Measurements from ENCODE around the gene GABBR2. TPM values are rescaled to one million over a fixed set of nuclear protein-coding genes. Genes with fewer than 3 reads are reported as not detected.

The GABBR2 gene
- total and polyA plus RNA-seq, 9 of the 15 experiments (the other 6 are each of a cell fraction or from before 2014, with no cell fraction given): 0.15 to 1.9 (median 0.32) TPM

- no peak for TF ChIP-seq ZNF143 (CRISPR knock-in tag; IDR thresholded peaks at IDR 0.05)
- TF ChIP-seq HNRNPUL1 (IDR thresholded peaks at IDR 0.05; ENCODE audit: low read length): no peak
- TF ChIP-seq CREM (IDR thresholded peaks at IDR 0.05; ENCODE audit: low read depth): no peak
- 0 out of 4 replicates have a peak, but pooled peaks of 1 of the 2 experiments have one; percentile 51 for TF ChIP-seq ARNT (IDR thresholded peaks at IDR 0.05)
- TF ChIP-seq SMARCB1 (IDR thresholded peaks at IDR 0.05; ENCODE audit: insufficient read length, low read depth): no peak
- 0 out of 2 replicates have a peak, but pooled peaks have one; percentile 21 for TF ChIP-seq CREB3 (tag; conservative IDR thresholded peaks at IDR 0.05; ENCODE audit: low read depth)
- no peak for TF ChIP-seq MAZ (CRISPR knock-in tag; conservative IDR thresholded peaks at IDR 0.05 in 1 of 2, IDR thresholded peaks at IDR 0.05 in 1 of 2)
- peak; percentile 82 to 88; a peak in 3 of 4 replicates for TF ChIP-seq FOXA3 (CRISPR knock-in tag; conservative IDR thresholded peaks at IDR 0.05 in 1 of 2, IDR thresholded peaks at IDR 0.05 in 1 of 2)
- TF ChIP-seq, protein P1, sequence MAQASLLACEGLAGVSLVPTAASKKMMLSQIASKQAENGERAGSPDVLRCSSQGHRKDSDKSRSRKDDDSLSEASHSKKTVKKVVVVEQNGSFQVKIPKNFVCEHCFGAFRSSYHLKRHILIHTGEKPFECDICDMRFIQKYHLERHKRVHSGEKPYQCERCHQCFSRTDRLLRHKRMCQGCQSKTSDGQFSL (CRISPR knock-in tag; IDR thresholded peaks at IDR 0.05): no peak
- TF ChIP-seq, protein P1 (tag; IDR thresholded peaks at IDR 0.05): no peak
- peak; percentile 40 for TF ChIP-seq NFIC (IDR thresholded peaks at IDR 0.05)
- peak; percentile 32; the same call in 1 of the 2 replicates for TF ChIP-seq STAT5A (IDR thresholded peaks at IDR 0.05; ENCODE audit: borderline replicate concordance, low read length)
- TF ChIP-seq CREB1 (IDR thresholded peaks at IDR 0.05): peak; percentile 32; the same call in 1 of the 2 replicates
- no peak; the same call in 1 of the 2 replicates for TF ChIP-seq CREB1 (CRISPR knock-in tag; IDR thresholded peaks at IDR 0.05)
- TF ChIP-seq POLR3G (IDR thresholded peaks at IDR 0.05; ENCODE audit: extremely low read depth, insufficient read length, insufficient replicate concordance): no peak
- peak; percentile 83 for TF ChIP-seq CBFA2T3 (IDR thresholded peaks at IDR 0.05)
- peak; percentile 81 for TF ChIP-seq MAFK (IDR thresholded peaks at IDR 0.05; ENCODE audit: low read length)
- no peak for TF ChIP-seq SNRNP70 (optimal IDR thresholded peaks at IDR 0.05; ENCODE audit: low read depth, low read length)
- no peak for TF ChIP-seq ZNF507 (tag; conservative IDR thresholded peaks at IDR 0.05)
- TF ChIP-seq, protein P2, sequence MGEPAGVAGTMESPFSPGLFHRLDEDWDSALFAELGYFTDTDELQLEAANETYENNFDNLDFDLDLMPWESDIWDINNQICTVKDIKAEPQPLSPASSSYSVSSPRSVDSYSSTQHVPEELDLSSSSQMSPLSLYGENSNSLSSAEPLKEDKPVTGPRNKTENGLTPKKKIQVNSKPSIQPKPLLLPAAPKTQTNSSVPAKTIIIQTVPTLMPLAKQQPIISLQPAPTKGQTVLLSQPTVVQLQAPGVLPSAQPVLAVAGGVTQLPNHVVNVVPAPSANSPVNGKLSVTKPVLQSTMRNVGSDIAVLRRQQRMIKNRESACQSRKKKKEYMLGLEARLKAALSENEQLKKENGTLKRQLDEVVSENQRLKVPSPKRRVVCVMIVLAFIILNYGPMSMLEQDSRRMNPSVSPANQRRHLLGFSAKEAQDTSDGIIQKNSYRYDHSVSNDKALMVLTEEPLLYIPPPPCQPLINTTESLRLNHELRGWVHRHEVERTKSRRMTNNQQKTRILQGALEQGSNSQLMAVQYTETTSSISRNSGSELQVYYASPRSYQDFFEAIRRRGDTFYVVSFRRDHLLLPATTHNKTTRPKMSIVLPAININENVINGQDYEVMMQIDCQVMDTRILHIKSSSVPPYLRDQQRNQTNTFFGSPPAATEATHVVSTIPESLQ (CRISPR knock-in tag; IDR thresholded peaks at IDR 0.05): no peak
- no peak for TF ChIP-seq FOXP4 (CRISPR knock-in tag; IDR thresholded peaks at IDR 0.05; ENCODE audit: borderline replicate concordance)
- TF ChIP-seq ELF4 (CRISPR knock-in tag; IDR thresholded peaks at IDR 0.05): no peak
- TF ChIP-seq ILK (tag; IDR thresholded peaks at IDR 0.05; ENCODE audit: borderline replicate concordance, low read depth): no peak
These were observed 397.9 kb downstream of the GABBR2 start (continued) for GRCh38 chr9:98310752-98311392.

Data from K562 (cell line).